Measurements from ENCODE around the gene TMEM30A.

DNA sequence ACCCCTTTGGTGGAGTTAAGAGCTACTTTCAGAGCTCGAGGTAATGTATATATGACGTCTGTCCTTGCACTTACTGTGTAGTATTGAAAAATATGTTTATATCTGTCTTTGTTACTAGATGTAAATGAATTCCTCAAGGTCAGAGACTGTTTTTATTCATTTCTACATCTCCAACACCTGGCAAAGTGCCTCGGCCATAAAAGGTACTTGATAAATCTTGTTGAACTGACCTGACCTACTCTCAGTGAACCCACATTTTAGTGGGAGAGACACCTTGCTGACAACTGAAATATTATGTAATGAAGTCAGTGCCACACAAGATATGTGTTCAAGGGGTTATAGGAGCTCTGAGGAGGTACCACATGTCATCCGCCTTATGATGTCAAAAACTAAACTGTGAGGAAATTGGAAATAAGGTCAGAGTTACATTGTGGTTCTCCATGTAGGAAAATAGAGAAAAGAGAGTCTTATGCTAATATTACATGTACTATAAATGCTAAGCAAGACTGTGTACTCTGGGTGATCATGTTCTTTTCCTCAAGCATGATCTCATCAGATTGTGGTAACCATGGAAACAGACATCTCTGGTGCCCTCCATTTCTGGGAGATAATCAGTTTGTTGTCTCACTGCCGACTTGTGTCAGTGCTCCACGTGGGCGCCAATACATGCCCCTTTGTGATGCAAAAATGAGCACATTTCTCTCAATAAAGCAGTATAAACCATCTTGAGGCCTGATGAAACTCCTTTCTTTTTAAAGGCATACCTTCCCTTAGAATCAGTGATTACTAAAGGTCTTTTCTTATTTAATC is 5.7 kb upstream of the TMEM30A start:
- TF ChIP-seq, protein P1, sequence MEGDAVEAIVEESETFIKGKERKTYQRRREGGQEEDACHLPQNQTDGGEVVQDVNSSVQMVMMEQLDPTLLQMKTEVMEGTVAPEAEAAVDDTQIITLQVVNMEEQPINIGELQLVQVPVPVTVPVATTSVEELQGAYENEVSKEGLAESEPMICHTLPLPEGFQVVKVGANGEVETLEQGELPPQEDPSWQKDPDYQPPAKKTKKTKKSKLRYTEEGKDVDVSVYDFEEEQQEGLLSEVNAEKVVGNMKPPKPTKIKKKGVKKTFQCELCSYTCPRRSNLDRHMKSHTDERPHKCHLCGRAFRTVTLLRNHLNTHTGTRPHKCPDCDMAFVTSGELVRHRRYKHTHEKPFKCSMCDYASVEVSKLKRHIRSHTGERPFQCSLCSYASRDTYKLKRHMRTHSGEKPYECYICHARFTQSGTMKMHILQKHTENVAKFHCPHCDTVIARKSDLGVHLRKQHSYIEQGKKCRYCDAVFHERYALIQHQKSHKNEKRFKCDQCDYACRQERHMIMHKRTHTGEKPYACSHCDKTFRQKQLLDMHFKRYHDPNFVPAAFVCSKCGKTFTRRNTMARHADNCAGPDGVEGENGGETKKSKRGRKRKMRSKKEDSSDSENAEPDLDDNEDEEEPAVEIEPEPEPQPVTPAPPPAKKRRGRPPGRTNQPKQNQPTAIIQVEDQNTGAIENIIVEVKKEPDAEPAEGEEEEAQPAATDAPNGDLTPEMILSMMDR (IDR thresholded peaks at IDR 0.05): no peak
- TF ChIP-seq EP300 (IDR thresholded peaks at IDR 0.05) (no peak), POLR2A (IDR thresholded peaks at IDR 0.05) (no peak)

All from tibial nerve (tissue), 4 donors.